ENCODE data around the gene PPP2R5C. TPM values are rescaled to one million over a fixed set of nuclear protein-coding genes. Genes with fewer than 3 reads are reported as not detected.
A peak's percentile ranks its signal among the peaks of the same experiment; 100 is the strongest.

The PPP2R5C gene
- total and polyA plus RNA-seq, 2 of the 4 experiments (the other 2 are of a cell fraction), result 65.9 to 78.7 TPM

- 0 out of 2 replicates have a peak overlapping the region, but pooled peaks have one; percentile 58 for H3K4ac ChIP-seq (ENCODE audit: low read depth, low read length)
- no peak for ATAC-seq (ENCODE audit: low read depth)
- peaks cover 23% of the 10 kb centered on the region for H4K20me1 ChIP-seq (ENCODE audit: insufficient read depth, low read length)
- in situ Hi-C loops (cut with MboI; ENCODE audit: low sequenced_read_pairs) (no loop called here), dilution Hi-C loops (cut with HindIII; ENCODE audit: low sequenced_read_pairs, unreplicated experiment) (no loop called here), intact Hi-C loops (cut with micrococcal nuclease) (no loop called here)
- H3K79me1 ChIP-seq (ENCODE audit: low read depth in 1 of 2, low read length in 2 of 2), result peaks cover 0 to 27% of the 10 kb centered on the region in 2 experiments; a peak in 2 of 4 replicates
- BruUV-seq (replicated peaks), result no TSS peak
- H2BK15ac ChIP-seq (ENCODE audit: low read depth, low read length), result no peak overlapping the region
- peaks cover 6% of the 10 kb centered on the region for H3K4me1 ChIP-seq (ENCODE audit: control insufficient read depth, insufficient read depth, low read length)
- WGBS, 2 experiments (ENCODE audit: extremely low coverage in 2 of 2, insufficient read length in 1 of 2), result no CpG with 5 or more reads among the region's 6 CpGs
- no peak overlapping the region for H2AK5ac ChIP-seq (ENCODE audit: low read depth, low read length)
- H2BK120ac ChIP-seq (ENCODE audit: low read depth, low read length), result no peak overlapping the region
- H3K36me3 ChIP-seq (ENCODE audit: control insufficient read depth, insufficient read depth, low read length), result no peaks in the 10 kb centered on the region
- H3K27me3 ChIP-seq (ENCODE audit: control insufficient read depth, insufficient read depth, low read length), result no peaks in the 10 kb centered on the region
- no peak overlapping the region for H2AK9ac ChIP-seq (replicated peaks; ENCODE audit: low read depth, low read length, poor library complexity)
- peak overlapping the region; percentile 41; the same call in 1 of the 2 replicates for H3K14ac ChIP-seq (replicated peaks; ENCODE audit: low read depth, low read length)
- CTCF ChIA-PET, result interaction anchor here (0.6 to 1.7 kb wide), 4 partner anchors 9 to 1754 kb away, joined by 3 to 6 read pairs (median 4); no protein-coding TSS in a partner anchor
- H3K9me1 ChIP-seq (ENCODE audit: insufficient read depth, low read length), result peaks cover 12% of the 10 kb centered on the region
- TF ChIP-seq RAD21 (IDR thresholded peaks at IDR 0.05; ENCODE audit: low read length) (no peak), CEBPB (IDR thresholded peaks at IDR 0.05; ENCODE audit: low read depth, low read length) (peak; percentile 43; the same call in 1 of the 2 replicates)
- POLR2A ChIA-PET (ENCODE audit: unreplicated experiment), result interaction anchor here (0.7 to 1.0 kb wide), 2 partner anchors 15 to 37 kb away, joined by 3 to 4 read pairs; no protein-coding TSS in a partner anchor
- H3K56ac ChIP-seq (ENCODE audit: extremely low read depth, insufficient read depth, low read length), result peak overlapping the region; percentile 89
- H3K9me3 ChIP-seq (ENCODE audit: control insufficient read depth, insufficient read depth, low read length), result no peaks in the 10 kb centered on the region
- H3K18ac ChIP-seq (ENCODE audit: low read depth, low read length), result no peak overlapping the region
- H2BK20ac ChIP-seq (ENCODE audit: low read depth, low read length), result no peak overlapping the region
- no peak overlapping the region for H4K91ac ChIP-seq (ENCODE audit: insufficient read depth, low read depth, low read length)
- peak overlapping the region; percentile 14 for H3K4me2 ChIP-seq (ENCODE audit: low read depth, low read length)
- peak overlapping the region; percentile 35; the same call in 1 of the 2 replicates for H3K9ac ChIP-seq (ENCODE audit: low read depth, low read length)
- H4K5ac ChIP-seq (ENCODE audit: low read depth, low read length), result no peak overlapping the region
- peak overlapping the region; percentile 93 for H2AFZ ChIP-seq (replicated peaks; ENCODE audit: low read length, poor library complexity)
- no peak overlapping the region for H3K23ac ChIP-seq (ENCODE audit: low read depth, low read length)
- H2BK5ac ChIP-seq (ENCODE audit: low read depth, low read length, poor library complexity, severe bottlenecking), result peak overlapping the region; percentile 86
- DNase-seq, result no peak
- peak overlapping the region; percentile 67 for H3K4me3 ChIP-seq (ENCODE audit: insufficient read depth, low read depth, low read length)
- peak overlapping the region; percentile 63 to 82 for H4K8ac ChIP-seq (ENCODE audit: low read depth in 2 of 2, low read length in 2 of 2)
- H3K27ac ChIP-seq (ENCODE audit: insufficient read depth, low read length), result peak overlapping the region; percentile 10; the same call in 1 of the 2 replicates
These were observed 47.6 kb downstream of the PPP2R5C start for GRCh38 chr14:101808894-101809670.
